ACC112 (cell line): ENCODE results near the gene GKN1.

Source experiments
- H2AFZ ChIP-seq: fragments of 200-600 bp; sonication (generic); one replicate; pipeline ENCODE4 v1.6.0; 2017; ENCODE audit warnings: antibody characterized with exemption, low read length; ENCODE audit not compliant: unreplicated experiment
- H3K27ac ChIP-seq: fragments of 200-600 bp; sonication (generic); 2 replicates; pipeline ENCODE4 v1.5.1; 2014; ENCODE audit warnings: low read depth, mild to moderate bottlenecking, antibody characterized with exemption, low read length, moderate library complexity
- H3K27me3 ChIP-seq: fragments of 200-600 bp; sonication (generic); 2 replicates; pipeline ENCODE4 v1.6.1; 2014; ENCODE audit warnings: mild to moderate bottlenecking, antibody characterized with exemption, low read length, moderate library complexity, mixed read lengths; ENCODE audit not compliant: insufficient read depth
- H3K36me3 ChIP-seq: fragments of 200-600 bp; sonication (generic); 2 replicates; pipeline ENCODE4 v1.6.1; 2016; ENCODE audit warnings: mild to moderate bottlenecking, antibody characterized with exemption, low read length, moderate library complexity, mixed read lengths; ENCODE audit not compliant: insufficient read depth
- H3K4me1 ChIP-seq: fragments of 200-600 bp; sonication (generic); one replicate; pipeline ENCODE4 v1.6.1; 2016; ENCODE audit warnings: low read length, mixed read lengths; ENCODE audit not compliant: insufficient read depth, unreplicated experiment, control insufficient read depth
- H3K4me3 ChIP-seq: fragments of 200-600 bp; sonication (generic); 2 replicates; pipeline ENCODE4 v1.5.1; 2014; ENCODE audit warnings: mild to moderate bottlenecking, low read depth, low read length
- H3K79me2 ChIP-seq: fragments of 200-600 bp; sonication (generic); one replicate; pipeline ENCODE4 v1.6.0; 2016; ENCODE audit warnings: low read length; ENCODE audit not compliant: control insufficient read depth, unreplicated experiment, insufficient read depth

The GKN1 gene

DNA sequence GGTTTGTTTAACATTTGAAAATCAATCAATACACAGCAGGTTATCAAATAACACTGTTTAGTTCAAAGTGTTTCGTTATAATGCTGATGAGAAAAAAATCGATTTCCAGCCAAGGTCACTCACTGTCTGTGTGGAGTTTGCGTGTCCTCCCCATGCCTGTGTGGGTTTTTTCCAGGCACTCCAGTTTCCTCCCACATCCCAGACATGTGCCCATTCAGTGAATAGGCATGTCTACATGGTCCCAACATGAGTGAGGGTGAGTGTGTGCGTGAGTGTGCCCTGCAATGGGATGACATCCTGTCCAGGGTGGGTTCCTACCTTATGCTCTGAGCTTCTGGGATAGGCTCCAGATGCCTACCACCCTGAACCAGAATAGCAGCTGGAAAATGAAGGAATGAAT lies 13.1 kb upstream of the GKN1 start:
- H3K36me3 ChIP-seq: no peaks in the 10 kb centered on the region
- no peaks in the 10 kb centered on the region for H3K4me1 ChIP-seq
- H3K27ac ChIP-seq: no peak overlapping the region
- no peaks in the 10 kb centered on the region for H3K27me3 ChIP-seq
- H3K79me2 ChIP-seq: no peaks in the 10 kb centered on the region
- no peak overlapping the region for H2AFZ ChIP-seq
- H3K4me3 ChIP-seq: no peak overlapping the region

GRCh38 chr2:68964282-68964681 lies 10.2 kb upstream of the GKN1 start:
- Histone ChIP-seq H3K27ac (no peak overlapping the region), H3K4me3 (no peak overlapping the region), H3K4me1 (no peaks in the 10 kb centered on the region), H3K79me2 (no peaks in the 10 kb centered on the region), H3K27me3 (no peaks in the 10 kb centered on the region), H3K36me3 (no peaks in the 10 kb centered on the region), H2AFZ (no peak overlapping the region)

DNA sequence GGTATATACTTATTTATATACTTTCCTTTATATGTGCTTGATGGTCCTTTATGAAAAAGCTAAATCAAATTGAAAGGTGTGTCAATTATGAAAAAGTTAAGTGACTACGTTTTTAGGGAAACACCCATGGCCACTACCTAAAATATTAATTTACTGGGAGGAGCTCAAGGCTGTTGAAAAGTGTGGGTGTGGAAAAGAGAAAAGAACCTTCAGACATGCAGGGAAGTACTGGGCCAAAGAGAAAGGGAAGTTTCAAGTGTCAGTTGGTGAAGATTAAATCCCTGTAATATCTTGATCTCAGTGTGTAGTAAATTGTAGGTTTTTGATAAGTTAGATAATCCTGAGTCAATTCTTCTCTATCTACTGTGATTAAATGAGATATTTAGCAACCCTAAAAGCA lies 6.2 kb upstream of the GKN1 start:
- H3K27me3 ChIP-seq: no peaks in the 10 kb centered on the region
- no peak overlapping the region for H2AFZ ChIP-seq
- no peak overlapping the region for H3K4me3 ChIP-seq
- no peak overlapping the region for H3K27ac ChIP-seq
- no peaks in the 10 kb centered on the region for H3K36me3 ChIP-seq
- H3K4me1 ChIP-seq: peaks cover 37% of the 10 kb centered on the region
- no peaks in the 10 kb centered on the region for H3K79me2 ChIP-seq

DNA sequence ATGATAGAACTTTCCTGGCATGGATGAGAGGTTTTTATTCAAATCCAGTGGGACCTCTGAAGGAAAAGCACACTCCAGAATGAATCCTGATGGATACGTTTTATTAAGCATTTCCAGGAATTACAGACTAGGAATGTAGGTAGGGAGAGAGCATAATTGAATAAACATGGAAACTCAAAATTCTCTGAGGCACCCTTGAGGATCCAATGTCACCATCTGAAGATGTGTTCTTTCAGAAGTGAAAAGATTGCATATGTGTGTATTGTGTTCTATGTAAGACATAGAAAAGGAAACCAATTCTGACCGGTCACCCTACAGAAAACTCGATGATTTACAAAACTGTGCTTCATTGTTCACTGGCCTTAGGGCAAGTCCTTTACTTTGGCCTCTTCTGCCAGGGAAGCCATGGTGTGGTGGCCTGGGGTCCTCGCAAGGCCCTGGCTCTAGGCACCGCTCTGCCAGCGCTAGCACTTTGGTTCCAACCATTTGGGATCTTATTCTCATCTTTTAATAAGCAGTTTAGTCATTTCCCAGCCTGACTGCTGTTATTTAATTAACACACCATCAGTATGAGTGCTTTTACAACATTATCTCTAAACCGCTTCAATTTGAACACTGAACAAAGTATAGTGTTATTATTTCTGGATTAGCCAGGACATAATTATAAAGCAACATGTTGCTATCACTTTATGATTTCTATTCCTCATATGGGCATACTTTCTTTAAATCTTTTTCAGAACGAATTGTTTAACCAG lies 4.5 kb upstream of the GKN1 start:
- peaks cover 47% of the 10 kb centered on the region for H3K4me1 ChIP-seq
- H3K27me3 ChIP-seq: no peaks in the 10 kb centered on the region
- H2AFZ ChIP-seq: no peak overlapping the region
- H3K4me3 ChIP-seq: no peak overlapping the region
- peak overlapping the region; percentile 100 for H3K27ac ChIP-seq
- no peaks in the 10 kb centered on the region for H3K36me3 ChIP-seq
- no peaks in the 10 kb centered on the region for H3K79me2 ChIP-seq

DNA sequence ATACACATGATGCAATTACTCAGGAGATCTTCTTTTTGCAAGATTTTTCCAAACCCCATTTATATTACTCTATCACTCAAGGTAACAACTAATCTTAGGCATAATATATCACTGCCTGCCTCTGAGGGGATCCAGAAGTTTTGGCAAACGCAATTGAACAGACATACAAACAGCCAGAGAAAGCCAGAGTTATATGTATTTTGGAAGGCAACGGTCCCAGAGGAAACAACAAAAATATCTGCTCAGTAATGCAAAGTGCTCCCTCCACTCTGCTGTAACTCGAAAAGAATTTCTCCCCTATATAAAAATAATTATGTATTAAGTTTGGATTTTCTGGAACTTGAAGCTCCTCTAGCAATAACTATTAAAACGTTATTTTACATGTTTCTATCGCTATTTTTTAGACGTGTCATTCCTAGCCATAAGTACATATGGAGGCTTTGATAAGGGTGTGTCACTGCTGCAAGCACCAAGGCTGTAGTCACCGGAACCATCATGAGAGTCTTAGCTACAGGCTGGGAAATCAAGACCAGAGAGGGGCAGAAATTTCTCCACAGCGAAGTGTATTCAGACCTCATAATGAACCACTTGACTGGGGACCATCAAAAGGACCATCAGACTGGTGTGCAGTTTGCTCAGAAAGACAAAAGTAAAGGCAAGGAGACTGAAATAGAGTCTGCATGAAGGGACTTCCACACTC lies 3.7 kb upstream of the GKN1 start:
- H3K4me3 ChIP-seq: no peak overlapping the region; the same call in 1 of the 2 replicates
- no peaks in the 10 kb centered on the region for H3K27me3 ChIP-seq
- H3K36me3 ChIP-seq: no peaks in the 10 kb centered on the region
- peak overlapping the region; percentile 100 for H3K27ac ChIP-seq
- peaks cover 47% of the 10 kb centered on the region for H3K4me1 ChIP-seq
- H2AFZ ChIP-seq: peak overlapping the region; percentile 47
- no peaks in the 10 kb centered on the region for H3K79me2 ChIP-seq

- Histone ChIP-seq H2AFZ (peak overlapping the region; percentile 4), H3K4me1 (peaks cover 47% of the 10 kb centered on the region), H3K36me3 (no peaks in the 10 kb centered on the region), H3K79me2 (no peaks in the 10 kb centered on the region), H3K27me3 (no peaks in the 10 kb centered on the region), H3K27ac (peak overlapping the region; percentile 100), H3K4me3 (no peak overlapping the region; the same call in 1 of the 2 replicates)
These were observed 2.7 kb upstream of the GKN1 start for GRCh38 chr2:68971591-68972231.

GRCh38 chr2:68974946-68975665 lies 670 bp downstream of the GKN1 start:
- Histone ChIP-seq H3K27me3 (no peaks in the 10 kb centered on the region), H3K4me1 (peaks cover 39% of the 10 kb centered on the region), H3K27ac (no peak overlapping the region), H3K36me3 (no peaks in the 10 kb centered on the region), H3K79me2 (no peaks in the 10 kb centered on the region), H3K4me3 (no peak overlapping the region), H2AFZ (no peak overlapping the region)

DNA sequence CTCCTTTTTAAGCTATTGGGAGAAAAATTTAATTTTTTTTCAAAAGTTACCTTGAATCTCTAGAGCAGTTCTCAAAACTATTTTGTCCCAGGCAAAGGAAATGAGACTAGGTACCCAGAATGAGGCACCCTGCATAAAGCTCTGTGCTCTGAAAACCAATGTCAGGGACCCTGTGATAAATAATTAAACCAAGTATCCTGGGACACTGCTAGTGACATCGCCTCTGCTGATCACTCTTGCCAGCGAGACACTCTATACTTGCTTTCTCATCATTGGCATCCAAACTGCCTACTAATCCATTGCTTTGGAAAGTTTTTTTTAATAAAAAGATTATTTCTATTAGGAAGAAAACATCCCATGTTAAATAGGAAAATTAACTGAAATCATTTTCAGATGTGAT lies 1.4 kb downstream of the GKN1 start:
- Histone ChIP-seq H3K27me3 (no peaks in the 10 kb centered on the region), H3K79me2 (no peaks in the 10 kb centered on the region), H3K4me1 (peaks cover 31% of the 10 kb centered on the region), H2AFZ (no peak overlapping the region), H3K27ac (no peak overlapping the region), H3K36me3 (no peaks in the 10 kb centered on the region), H3K4me3 (no peak overlapping the region)

GRCh38 chr2:68977453-68977852 lies 3.0 kb downstream of the GKN1 start:
- H3K79me2 ChIP-seq: no peaks in the 10 kb centered on the region
- H2AFZ ChIP-seq: no peak overlapping the region
- no peaks in the 10 kb centered on the region for H3K36me3 ChIP-seq
- H3K4me3 ChIP-seq: no peak overlapping the region
- no peak overlapping the region for H3K27ac ChIP-seq
- peaks cover 17% of the 10 kb centered on the region for H3K4me1 ChIP-seq
- H3K27me3 ChIP-seq: no peaks in the 10 kb centered on the region

GRCh38 chr2:68978098-68978497 lies 3.7 kb downstream of the GKN1 start:
- H3K27me3 ChIP-seq: no peaks in the 10 kb centered on the region
- H3K27ac ChIP-seq: no peak overlapping the region
- H2AFZ ChIP-seq: no peak overlapping the region
- H3K79me2 ChIP-seq: no peaks in the 10 kb centered on the region
- peaks cover 10% of the 10 kb centered on the region for H3K4me1 ChIP-seq
- H3K4me3 ChIP-seq: no peak overlapping the region
- no peaks in the 10 kb centered on the region for H3K36me3 ChIP-seq
